Astrocyte of the cerebellum (primary cell): ENCODE measurements around the gene OR6S1.

Source experiments
- DNase-seq: peaks from one replicate; pipeline ENCODE4 v3.0.0-alpha.2; 2011; ENCODE audit warnings: low read depth
- H3K4me3 ChIP-seq: 2 replicates; pipeline ENCODE4 v1.5.1; 2011; ENCODE audit warnings: mild to moderate bottlenecking, low read depth, low read length, moderate library complexity
- in situ Hi-C: cut with HindIII; loops from 2 replicates; pipeline ENCODE4 v1.10.0; 2017; ENCODE audit warnings: low sequenced_read_pairs
- TF ChIP-seq, protein P1 (sequence below): IDR thresholded peaks from 2 replicates; pipeline ENCODE4 v1.5.1; 2012; ENCODE audit warnings: low read length, low read depth, moderate library complexity, mild to moderate bottlenecking; ENCODE audit errors: missing control alignments

Gene OR6S1

DNA sequence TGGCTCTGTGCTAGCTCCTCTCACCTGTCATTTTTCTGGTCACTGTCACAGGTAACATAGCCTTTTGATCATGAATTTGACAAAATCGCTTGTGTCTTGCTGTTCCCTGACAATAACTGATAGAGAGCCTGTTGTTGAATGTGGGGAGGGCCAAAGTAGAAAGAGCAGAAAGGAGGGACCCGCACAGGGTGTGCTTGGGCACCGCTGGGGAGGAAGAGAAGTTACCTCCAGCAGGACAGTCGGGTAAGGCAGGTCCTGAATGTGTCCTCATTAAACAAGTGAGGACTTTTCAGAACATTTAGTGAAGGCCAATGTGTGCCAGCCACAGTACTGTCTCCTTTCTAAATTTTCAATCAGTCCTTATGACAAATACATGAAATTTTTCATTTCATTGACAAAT lies 50.3 kb downstream of the OR6S1 start, which contains the start of gene RNASE12:
Gene RNASE12 (minus strand): TSS at position 142 of the 400 bp plus-strand sequence. CDS start 653 bp downstream, outside the sequence.
- no peak within 1 kb of the TSS for H3K4me3 ChIP-seq
- in situ Hi-C loops: no loop called here
- no peak for DNase-seq
- TF ChIP-seq, protein P1, sequence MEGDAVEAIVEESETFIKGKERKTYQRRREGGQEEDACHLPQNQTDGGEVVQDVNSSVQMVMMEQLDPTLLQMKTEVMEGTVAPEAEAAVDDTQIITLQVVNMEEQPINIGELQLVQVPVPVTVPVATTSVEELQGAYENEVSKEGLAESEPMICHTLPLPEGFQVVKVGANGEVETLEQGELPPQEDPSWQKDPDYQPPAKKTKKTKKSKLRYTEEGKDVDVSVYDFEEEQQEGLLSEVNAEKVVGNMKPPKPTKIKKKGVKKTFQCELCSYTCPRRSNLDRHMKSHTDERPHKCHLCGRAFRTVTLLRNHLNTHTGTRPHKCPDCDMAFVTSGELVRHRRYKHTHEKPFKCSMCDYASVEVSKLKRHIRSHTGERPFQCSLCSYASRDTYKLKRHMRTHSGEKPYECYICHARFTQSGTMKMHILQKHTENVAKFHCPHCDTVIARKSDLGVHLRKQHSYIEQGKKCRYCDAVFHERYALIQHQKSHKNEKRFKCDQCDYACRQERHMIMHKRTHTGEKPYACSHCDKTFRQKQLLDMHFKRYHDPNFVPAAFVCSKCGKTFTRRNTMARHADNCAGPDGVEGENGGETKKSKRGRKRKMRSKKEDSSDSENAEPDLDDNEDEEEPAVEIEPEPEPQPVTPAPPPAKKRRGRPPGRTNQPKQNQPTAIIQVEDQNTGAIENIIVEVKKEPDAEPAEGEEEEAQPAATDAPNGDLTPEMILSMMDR: no peak
